Measurements from ENCODE around the gene PLA2G2A.

The PLA2G2A gene

DNA sequence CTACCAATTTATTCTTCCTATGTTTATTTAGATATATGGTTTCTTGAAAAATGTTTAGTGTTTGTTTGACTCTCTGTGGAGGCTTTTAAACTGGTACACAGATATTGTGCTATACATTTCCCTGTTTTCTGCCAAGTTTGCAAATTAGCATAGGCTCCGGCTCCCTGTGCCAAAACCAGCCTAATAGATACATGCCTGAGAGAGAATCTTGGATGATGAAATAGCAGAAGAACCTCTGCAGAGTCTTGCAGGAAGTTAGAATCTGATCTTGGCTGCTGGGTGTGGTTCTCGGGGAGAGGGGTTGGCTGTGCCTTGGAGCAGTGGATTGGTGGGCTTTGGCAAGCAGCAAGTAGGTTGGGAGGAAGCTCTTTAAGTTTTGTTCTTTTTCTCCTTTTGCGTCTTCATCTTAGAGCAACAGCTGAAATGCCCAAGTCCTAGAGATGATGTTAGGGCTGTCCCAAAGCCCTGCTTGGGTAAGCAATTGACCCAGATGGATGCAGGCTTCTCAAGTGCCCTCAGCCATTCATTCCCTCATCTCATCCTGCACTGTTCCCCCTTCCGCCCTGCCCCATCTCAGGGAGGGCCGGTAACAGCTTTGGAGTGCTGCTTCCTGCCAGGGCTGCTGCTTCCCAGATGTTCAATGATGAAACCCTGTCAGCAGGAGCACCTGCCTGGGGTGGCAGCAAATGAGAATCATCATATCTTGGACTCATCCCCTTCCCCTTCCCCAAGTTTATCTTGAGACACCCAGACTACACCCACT is 9.3 kb downstream of the PLA2G2A start:
- Histone ChIP-seq H3K36me3 (ENCODE audit: insufficient read depth, low read depth, low read length) (no peaks in the 10 kb centered on the region), H3K27ac (ENCODE audit: low read length) (no peak overlapping the region), H3K4me1 (ENCODE audit: insufficient read depth, low read length) (no peaks in the 10 kb centered on the region; the same call in 1 of the 2 replicates), H3K27me3 (ENCODE audit: insufficient read depth, low read length) (no peaks in the 10 kb centered on the region), H3K9ac (ENCODE audit: low read depth, low read length) (no peak overlapping the region), H3K4me3 (ENCODE audit: low read length) (no peak overlapping the region), H3K9me3 (ENCODE audit: insufficient read depth, low read depth, low read length) (no peaks in the 10 kb centered on the region)

DNA sequence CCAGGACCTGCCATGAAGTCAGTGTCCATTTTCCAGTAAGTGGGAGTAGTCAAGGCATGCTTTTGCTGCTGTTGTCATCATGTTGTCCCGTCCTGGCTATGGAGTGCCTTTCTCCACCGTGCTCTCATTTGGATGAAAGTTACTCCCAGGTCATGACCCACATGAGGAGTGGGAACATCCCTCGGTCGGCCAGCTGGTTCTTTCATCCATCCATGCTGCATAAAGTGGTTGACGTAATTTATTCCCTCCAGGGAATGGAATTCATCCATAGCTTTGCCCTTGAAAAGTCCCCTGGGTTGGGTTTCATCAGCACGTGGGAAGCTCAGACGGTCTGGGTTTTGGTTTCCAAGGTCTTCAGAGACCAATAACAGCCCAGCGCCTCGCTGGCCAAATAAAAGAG is 11.6 kb downstream of the PLA2G2A start:
- Histone ChIP-seq H3K9me3 (ENCODE audit: insufficient read depth, low read depth, low read length) (no peaks in the 10 kb centered on the region; the same call in 1 of the 2 replicates), H3K9ac (ENCODE audit: low read depth, low read length) (no peak overlapping the region), H3K27ac (ENCODE audit: low read length) (no peak overlapping the region), H3K27me3 (ENCODE audit: insufficient read depth, low read length) (no peaks in the 10 kb centered on the region), H3K4me1 (ENCODE audit: insufficient read depth, low read length) (no peaks in the 10 kb centered on the region), H3K36me3 (ENCODE audit: insufficient read depth, low read depth, low read length) (no peaks in the 10 kb centered on the region), H3K4me3 (ENCODE audit: low read length) (no peak overlapping the region)

DNA sequence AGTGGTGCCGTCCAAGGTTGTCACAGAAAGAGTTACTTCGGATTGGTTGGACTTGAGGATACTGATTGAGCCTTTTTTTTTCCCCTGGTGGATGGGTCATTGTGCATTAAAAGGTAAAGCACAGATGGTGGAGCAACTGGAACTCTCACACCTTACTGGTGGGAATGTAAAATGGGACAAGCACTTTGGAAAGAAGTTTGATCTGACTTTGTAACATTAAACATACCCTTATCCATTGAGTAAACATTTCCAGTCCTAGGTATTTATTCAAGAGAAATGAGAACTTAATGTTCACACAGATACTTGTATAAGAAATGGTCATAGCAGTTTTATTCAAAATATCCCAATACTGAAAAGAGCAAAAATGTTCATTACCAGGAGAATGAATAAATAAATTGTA is 14.9 kb downstream of the PLA2G2A start:
- Histone ChIP-seq H3K36me3 (ENCODE audit: insufficient read depth, low read depth, low read length) (no peaks in the 10 kb centered on the region), H3K4me1 (ENCODE audit: insufficient read depth, low read length) (no peaks in the 10 kb centered on the region; the same call in 1 of the 2 replicates), H3K27me3 (ENCODE audit: insufficient read depth, low read length) (no peaks in the 10 kb centered on the region), H3K27ac (ENCODE audit: low read length) (no peak overlapping the region), H3K9me3 (ENCODE audit: insufficient read depth, low read depth, low read length) (no peaks in the 10 kb centered on the region; the same call in 1 of the 2 replicates), H3K9ac (ENCODE audit: low read depth, low read length) (no peak overlapping the region), H3K4me3 (ENCODE audit: low read length) (no peak overlapping the region)

DNA sequence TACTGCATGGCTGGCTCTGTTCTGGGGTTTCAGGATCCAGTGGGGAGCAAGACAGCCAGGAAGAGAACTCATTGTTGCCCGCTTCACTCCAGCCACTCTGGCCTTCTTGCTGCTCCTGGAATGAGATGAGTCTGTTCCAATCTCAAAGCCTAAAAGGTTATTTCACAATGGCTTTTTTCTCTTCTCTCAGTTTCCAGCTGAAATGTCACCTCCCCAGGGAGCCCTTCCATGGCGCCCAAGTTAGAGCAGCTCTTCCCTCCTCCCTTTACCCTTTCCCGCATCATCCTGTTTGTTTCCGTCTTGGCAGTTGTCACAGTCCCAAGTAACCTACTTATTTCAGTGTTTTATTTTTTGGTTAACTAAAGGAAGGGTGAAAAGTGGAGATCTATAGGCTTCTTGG is 15.8 kb downstream of the PLA2G2A start:
- H3K27ac ChIP-seq (ENCODE audit: low read length): no peak overlapping the region
- no peaks in the 10 kb centered on the region; the same call in 1 of the 2 replicates for H3K4me1 ChIP-seq (ENCODE audit: insufficient read depth, low read length)
- no peaks in the 10 kb centered on the region; the same call in 1 of the 2 replicates for H3K9me3 ChIP-seq (ENCODE audit: insufficient read depth, low read depth, low read length)
- no peaks in the 10 kb centered on the region for H3K27me3 ChIP-seq (ENCODE audit: insufficient read depth, low read length)
- H3K9ac ChIP-seq (ENCODE audit: low read depth, low read length): no peak overlapping the region
- no peaks in the 10 kb centered on the region for H3K36me3 ChIP-seq (ENCODE audit: insufficient read depth, low read depth, low read length)
- no peak overlapping the region for H3K4me3 ChIP-seq (ENCODE audit: low read length)

DNA sequence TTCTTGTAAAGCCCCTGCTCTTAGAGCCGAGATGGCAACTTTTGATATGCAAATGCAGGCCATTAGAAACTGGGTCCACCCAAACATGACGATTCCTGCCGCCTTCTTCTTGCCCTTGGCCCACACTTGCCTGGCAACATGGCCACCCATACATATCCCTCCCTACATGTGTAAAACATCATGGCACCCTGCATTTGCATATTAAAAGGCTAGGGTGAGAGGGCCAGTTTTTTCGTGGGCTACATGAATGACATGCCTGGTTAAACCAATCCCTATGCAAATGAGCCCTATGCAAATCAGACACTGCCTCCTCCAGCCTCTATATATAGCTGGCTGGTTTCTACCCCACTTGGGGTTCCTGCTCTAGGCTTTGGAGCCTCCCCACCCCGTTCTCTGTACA is 18.8 kb downstream of the PLA2G2A start:
- Histone ChIP-seq H3K27ac (ENCODE audit: low read length) (no peak overlapping the region), H3K4me1 (ENCODE audit: insufficient read depth, low read length) (no peaks in the 10 kb centered on the region; the same call in 1 of the 2 replicates), H3K9me3 (ENCODE audit: insufficient read depth, low read depth, low read length) (no peaks in the 10 kb centered on the region; the same call in 1 of the 2 replicates), H3K4me3 (ENCODE audit: low read length) (no peak overlapping the region), H3K27me3 (ENCODE audit: insufficient read depth, low read length) (no peaks in the 10 kb centered on the region), H3K9ac (ENCODE audit: low read depth, low read length) (no peak overlapping the region), H3K36me3 (ENCODE audit: insufficient read depth, low read depth, low read length) (no peaks in the 10 kb centered on the region)

DNA sequence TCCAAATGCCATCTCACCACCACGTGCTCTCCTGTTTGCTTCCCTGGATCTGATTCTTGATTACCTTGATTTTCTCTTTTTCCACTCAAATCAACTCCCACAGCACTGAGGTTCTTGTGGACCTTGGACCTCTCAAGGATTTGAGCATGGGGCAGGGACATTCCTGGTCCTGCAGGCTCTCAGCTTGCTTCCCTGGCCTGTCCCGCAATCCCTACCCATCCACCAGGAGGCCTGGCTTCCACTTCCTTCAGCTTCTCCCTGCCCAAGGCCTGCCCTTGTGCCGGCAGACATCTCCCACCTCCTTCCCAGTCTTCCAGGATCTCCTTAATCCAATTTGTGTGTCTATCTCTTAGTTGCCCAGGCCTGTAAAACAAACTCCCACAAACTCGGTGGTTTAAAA is 21.6 kb downstream of the PLA2G2A start:
- no peak overlapping the region for H3K9ac ChIP-seq (ENCODE audit: low read depth, low read length)
- peaks cover 4% of the 10 kb centered on the region for H3K9me3 ChIP-seq (ENCODE audit: insufficient read depth, low read depth, low read length)
- H3K4me3 ChIP-seq (ENCODE audit: low read length): no peak overlapping the region
- no peak overlapping the region for H3K27ac ChIP-seq (ENCODE audit: low read length)
- no peaks in the 10 kb centered on the region for H3K36me3 ChIP-seq (ENCODE audit: insufficient read depth, low read depth, low read length)
- no peaks in the 10 kb centered on the region; the same call in 1 of the 2 replicates for H3K4me1 ChIP-seq (ENCODE audit: insufficient read depth, low read length)
- no peaks in the 10 kb centered on the region for H3K27me3 ChIP-seq (ENCODE audit: insufficient read depth, low read length)

DNA sequence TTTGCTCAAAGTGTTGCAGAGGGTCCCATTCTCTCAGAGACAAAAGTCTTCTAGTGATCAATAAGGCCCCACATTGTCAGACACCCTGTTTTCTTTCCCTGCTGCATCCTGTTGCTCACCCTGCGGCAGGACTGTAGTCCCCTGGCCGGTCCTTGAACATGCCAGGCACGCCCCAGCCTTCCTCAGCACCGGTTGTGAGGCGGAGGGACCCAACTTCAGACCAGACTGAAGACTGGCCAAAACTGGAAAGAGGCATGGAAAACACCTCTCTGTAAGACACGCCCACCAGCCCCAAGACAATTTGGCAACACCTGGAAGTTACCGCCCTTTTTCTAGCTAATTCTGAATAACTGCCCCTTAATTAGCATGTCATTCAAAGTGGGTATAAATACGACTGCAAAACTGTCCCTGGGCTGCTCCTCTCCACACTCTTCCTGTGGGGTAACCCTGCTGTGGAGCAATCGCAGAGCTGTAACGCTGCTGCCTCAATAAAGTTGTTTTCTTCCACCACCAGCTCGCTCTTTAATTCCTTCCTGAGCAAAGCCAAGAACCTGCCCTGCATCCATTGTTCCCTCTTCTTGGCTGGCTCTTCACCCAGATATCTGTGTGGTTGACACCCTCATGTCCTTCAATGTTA is 23.8 kb downstream of the PLA2G2A start:
- Histone ChIP-seq H3K4me3 (ENCODE audit: low read length) (no peak overlapping the region), H3K4me1 (ENCODE audit: insufficient read depth, low read length) (no peaks in the 10 kb centered on the region; the same call in 1 of the 2 replicates), H3K27me3 (ENCODE audit: insufficient read depth, low read length) (no peaks in the 10 kb centered on the region), H3K9ac (ENCODE audit: low read depth, low read length) (no peak overlapping the region), H3K36me3 (ENCODE audit: insufficient read depth, low read depth, low read length) (no peaks in the 10 kb centered on the region), H3K27ac (ENCODE audit: low read length) (no peak overlapping the region), H3K9me3 (ENCODE audit: insufficient read depth, low read depth, low read length) (peaks cover 4% of the 10 kb centered on the region)

DNA sequence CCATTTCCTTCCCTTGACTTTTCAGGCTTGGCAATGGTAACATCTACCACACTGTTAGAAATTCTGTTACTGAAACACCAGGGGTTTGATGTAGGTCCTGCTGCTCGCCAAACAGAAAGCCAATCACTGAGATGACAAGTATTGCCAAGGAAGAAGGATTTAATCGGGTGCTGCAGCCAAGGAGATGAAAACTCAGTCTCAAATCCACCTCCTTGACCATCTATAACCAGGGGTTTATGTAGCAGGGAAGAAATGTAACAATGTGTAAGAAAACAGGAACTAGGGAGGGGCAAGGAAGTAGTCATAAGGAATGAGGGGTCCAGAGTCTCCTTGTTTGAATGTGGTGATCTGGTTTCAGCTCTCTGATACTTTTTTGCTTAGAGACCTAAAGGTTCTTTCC is 25.4 kb downstream of the PLA2G2A start:
- Histone ChIP-seq H3K9me3 (ENCODE audit: insufficient read depth, low read depth, low read length) (peaks cover 4% of the 10 kb centered on the region), H3K36me3 (ENCODE audit: insufficient read depth, low read depth, low read length) (no peaks in the 10 kb centered on the region), H3K27ac (ENCODE audit: low read length) (no peak overlapping the region), H3K4me3 (ENCODE audit: low read length) (no peak overlapping the region), H3K4me1 (ENCODE audit: insufficient read depth, low read length) (peaks cover 2% of the 10 kb centered on the region; the same call in 1 of the 2 replicates), H3K27me3 (ENCODE audit: insufficient read depth, low read length) (no peaks in the 10 kb centered on the region), H3K9ac (ENCODE audit: low read depth, low read length) (no peak overlapping the region)

DNA sequence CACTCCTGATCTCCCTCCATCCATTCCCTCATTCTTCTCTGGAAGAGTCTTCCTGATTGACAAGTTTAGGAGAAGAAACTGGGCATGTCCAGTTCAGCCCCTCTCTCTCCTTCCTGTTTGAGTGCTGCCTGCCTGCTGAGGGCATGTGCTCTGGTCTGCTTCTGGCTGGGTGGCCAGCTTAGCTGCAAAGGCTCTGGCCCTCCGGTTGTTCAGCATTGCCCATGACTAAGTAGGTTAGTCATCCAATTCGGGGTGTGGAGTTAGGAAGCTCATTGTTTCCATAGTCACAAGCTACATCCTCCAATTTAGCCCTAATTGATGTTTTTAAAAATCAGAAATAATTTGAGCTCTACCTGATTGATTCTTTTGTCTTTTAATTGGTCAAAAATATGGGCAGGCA is 30.4 kb downstream of the PLA2G2A start:
- Histone ChIP-seq H3K4me1 (ENCODE audit: insufficient read depth, low read length) (peaks cover 2% of the 10 kb centered on the region; the same call in 1 of the 2 replicates), H3K36me3 (ENCODE audit: insufficient read depth, low read depth, low read length) (no peaks in the 10 kb centered on the region), H3K4me3 (ENCODE audit: low read length) (no peak overlapping the region), H3K27me3 (ENCODE audit: insufficient read depth, low read length) (no peaks in the 10 kb centered on the region), H3K27ac (ENCODE audit: low read length) (no peak overlapping the region), H3K9ac (ENCODE audit: low read depth, low read length) (no peak overlapping the region), H3K9me3 (ENCODE audit: insufficient read depth, low read depth, low read length) (peaks cover 4% of the 10 kb centered on the region)

DNA sequence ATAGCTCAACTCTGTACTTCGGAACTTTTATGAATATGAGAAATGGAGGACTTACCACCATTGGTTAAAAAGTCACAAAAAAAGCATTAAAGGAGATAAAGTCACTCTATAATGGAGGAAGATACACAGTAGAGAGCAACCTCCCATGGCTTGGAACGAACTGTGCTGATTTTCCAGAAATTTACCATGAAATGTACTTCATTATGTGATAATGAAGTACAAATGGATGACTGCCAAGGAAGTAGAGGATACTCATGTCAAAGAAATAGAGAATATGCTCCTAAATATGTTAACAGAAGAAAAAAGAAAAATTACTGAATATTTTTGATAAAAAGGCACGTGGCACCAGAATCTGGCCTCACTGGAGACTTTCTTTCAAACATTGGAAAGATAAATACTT is 32.4 kb downstream of the PLA2G2A start:
- Histone ChIP-seq H3K4me1 (ENCODE audit: insufficient read depth, low read length) (peaks cover 2% of the 10 kb centered on the region; the same call in 1 of the 2 replicates), H3K9ac (ENCODE audit: low read depth, low read length) (no peak overlapping the region), H3K4me3 (ENCODE audit: low read length) (no peak overlapping the region), H3K9me3 (ENCODE audit: insufficient read depth, low read depth, low read length) (no peaks in the 10 kb centered on the region), H3K27ac (ENCODE audit: low read length) (no peak overlapping the region), H3K36me3 (ENCODE audit: insufficient read depth, low read depth, low read length) (no peaks in the 10 kb centered on the region), H3K27me3 (ENCODE audit: insufficient read depth, low read length) (no peaks in the 10 kb centered on the region)

DNA sequence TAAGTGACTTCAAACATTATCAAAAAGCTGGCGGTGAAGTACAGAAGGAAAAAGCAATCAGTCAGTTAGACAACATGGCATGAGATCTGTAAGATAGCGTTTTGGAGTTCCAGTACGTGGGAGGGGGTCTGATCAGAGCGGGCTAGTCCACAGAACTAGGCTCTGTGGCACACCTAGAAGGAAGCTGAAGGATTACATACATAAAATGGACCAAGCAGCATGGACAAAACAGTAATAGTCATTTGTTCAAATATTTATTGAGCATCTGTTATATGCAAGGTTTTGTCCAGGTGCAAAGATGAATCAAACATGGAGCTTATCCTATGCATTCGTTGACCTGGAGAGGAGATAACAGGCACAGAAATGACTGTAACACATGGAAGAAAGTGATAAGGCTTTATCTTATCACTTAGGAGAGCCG is 33.1 kb downstream of the PLA2G2A start:
- no peaks in the 10 kb centered on the region for H3K9me3 ChIP-seq (ENCODE audit: insufficient read depth, low read depth, low read length)
- H3K36me3 ChIP-seq (ENCODE audit: insufficient read depth, low read depth, low read length): no peaks in the 10 kb centered on the region
- H3K9ac ChIP-seq (ENCODE audit: low read depth, low read length): no peak overlapping the region
- no peaks in the 10 kb centered on the region for H3K27me3 ChIP-seq (ENCODE audit: insufficient read depth, low read length)
- H3K27ac ChIP-seq (ENCODE audit: low read length): no peak overlapping the region
- peaks cover 2% of the 10 kb centered on the region; the same call in 1 of the 2 replicates for H3K4me1 ChIP-seq (ENCODE audit: insufficient read depth, low read length)
- H3K4me3 ChIP-seq (ENCODE audit: low read length): no peak overlapping the region

DNA sequence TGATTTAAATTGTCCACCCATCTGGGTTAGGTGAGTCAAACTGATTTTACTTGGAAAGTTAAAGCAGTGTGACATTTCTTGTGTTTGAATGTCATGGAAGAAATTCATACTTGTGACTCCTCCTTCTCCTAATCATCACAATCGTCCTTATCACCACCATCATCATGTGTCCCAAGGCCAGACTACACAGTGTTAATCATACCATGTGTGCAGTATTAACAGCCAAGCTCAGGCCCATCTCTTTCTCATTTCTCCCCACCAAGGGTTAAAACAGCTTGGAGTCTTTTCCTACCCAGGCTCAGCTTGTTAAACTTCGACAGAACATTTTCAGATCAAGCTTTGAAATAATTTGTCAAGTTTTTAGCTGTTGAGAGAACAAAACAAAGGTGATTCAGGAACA is 33.5 kb downstream of the PLA2G2A start:
- H3K27me3 ChIP-seq (ENCODE audit: insufficient read depth, low read length): no peaks in the 10 kb centered on the region
- H3K36me3 ChIP-seq (ENCODE audit: insufficient read depth, low read depth, low read length): no peaks in the 10 kb centered on the region
- peaks cover 2% of the 10 kb centered on the region; the same call in 1 of the 2 replicates for H3K4me1 ChIP-seq (ENCODE audit: insufficient read depth, low read length)
- no peak overlapping the region for H3K4me3 ChIP-seq (ENCODE audit: low read length)
- H3K27ac ChIP-seq (ENCODE audit: low read length): no peak overlapping the region
- H3K9ac ChIP-seq (ENCODE audit: low read depth, low read length): no peak overlapping the region
- no peaks in the 10 kb centered on the region for H3K9me3 ChIP-seq (ENCODE audit: insufficient read depth, low read depth, low read length)
